ENCODE results near the gene OGDHL.
"Not testable (repeated sequence)": the region's sequence is repeated elsewhere in the genome, so short reads cannot be mapped to it uniquely, and the experiment has no call there.

The OGDHL gene

DNA sequence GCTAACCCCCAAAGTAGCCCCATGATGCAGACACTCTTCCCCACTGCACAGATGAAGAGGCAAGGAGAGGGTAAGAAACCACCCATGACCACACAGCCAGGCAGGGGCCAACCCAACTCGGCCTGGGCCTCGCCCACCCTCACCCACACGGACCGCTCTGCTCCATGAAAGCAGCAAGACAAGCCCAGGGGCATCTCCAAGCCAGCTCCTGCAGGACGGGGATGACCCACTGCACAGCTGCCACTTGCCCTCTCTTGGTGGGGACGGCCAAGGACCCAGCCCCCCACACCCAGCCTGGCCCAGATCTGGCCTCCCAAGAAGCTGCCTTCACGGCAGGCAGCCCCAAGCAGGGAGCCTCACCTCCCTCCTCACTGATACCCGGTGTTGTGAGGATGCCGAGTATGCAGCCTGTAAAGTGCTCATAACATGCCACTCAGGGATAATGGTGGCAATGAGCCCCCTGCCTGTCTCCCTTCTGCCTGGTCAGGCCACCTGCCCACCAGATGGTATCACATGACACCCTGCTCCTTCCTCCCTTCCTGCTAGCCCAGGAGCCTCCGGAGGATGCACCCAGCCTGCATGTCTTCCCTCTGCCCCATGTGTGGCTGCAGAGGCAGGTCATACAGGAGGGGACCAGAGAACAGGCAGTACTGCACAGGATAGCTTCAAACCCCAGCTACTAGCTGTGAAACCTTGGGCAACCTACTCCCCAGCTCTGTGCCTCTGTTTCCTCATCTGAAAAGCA is 23.3 kb downstream of the OGDHL start:
- no peak for DNase-seq

- DNase-seq: no peak
These were observed 24.5 kb downstream of the OGDHL start for GRCh38 chr10:49737474-49738201.

DNA sequence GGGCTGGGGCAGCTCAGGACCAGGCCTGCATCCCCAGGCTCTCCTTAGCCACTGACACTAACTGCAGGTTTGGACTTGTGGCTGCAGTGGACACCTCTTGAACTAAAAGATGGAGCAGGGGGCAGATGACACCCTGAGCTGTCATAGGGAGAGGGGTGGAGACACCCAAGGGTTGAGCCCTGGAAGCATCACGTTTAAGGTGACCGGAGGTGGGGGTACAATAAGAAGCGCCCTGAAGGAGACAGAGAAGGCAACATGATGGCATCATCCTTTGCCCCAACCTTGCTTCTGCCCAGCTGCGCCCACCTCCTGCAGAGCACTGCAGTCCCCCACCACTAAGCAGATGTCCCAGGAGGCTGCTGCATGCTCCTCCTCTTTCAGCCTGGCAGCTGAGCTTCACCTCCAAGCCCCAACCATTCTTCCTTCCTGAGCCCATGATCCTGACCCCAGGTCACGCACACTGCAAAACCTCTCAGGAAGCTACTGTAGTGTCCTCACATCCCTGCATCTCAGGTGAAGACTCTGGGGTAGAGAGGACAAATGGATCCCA is 25.5 kb downstream of the OGDHL start:
- no peak for DNase-seq

- no peak for DNase-seq
These were observed 26.1 kb downstream of the OGDHL start for GRCh38 chr10:49735848-49736563.

- no peak for DNase-seq
These were observed 27.0 kb downstream of the OGDHL start for GRCh38 chr10:49735161-49735560.

DNA sequence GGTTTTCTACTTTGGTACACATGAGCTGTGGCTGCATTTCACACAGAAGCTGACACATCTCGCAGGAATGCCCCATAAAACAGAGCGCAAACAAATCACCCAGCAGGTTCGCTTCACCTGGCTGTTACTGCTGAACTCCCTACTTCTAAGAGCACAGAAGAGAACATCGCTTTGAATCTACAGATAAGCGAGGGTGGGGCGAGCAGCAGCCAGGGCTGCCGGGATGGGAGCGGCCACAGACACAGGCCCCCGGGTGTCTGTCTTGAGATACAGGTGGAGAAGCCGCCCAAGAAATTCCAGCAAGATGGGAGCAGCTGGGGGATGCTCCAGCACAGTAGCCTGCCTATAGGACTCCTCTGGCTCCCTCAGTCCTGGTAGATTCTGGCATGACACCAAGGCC is 27.4 kb downstream of the OGDHL start:
- no peak for DNase-seq

DNA sequence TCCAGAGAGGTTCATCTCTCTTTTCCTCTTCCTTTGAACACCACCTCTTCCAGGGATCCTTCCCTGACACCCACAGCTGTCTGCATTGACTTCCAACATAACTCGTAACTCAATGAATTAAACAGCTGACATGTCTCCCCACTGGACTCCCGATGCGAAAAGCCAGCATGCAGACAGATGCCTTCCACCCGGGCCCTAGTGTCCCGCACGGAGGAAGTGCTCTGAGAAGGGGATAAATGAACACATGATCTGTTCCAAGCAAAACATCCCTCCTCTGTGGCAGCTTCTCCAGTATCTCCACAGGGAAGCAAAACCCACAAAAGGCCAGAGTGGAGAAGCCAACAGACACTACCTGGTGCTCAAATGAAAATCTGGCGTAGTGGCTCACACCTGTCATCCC is 28.3 kb downstream of the OGDHL start:
- no peak for DNase-seq

- no peak for DNase-seq
These were observed 35.5 kb downstream of the OGDHL start for GRCh38 chr10:49726593-49726992.

DNA sequence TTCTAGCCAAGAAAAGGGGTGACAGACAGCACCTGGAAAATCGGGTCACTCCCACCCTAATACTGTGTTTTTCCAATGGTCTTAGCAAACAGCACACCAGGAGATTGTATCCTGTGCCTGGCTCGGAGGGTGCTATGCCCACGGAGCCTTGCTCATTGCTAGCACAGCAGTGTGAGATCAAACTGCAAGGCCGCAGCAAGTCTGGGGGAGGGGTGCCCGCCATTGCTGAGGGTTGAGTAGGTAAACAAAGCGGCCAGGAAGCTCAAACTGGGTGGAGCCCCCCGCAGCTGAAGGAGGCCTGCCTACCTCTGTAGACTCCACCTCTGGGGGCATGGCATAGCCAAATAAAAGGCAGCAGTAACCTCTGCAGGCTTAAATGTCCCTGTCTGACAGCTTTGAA is 47.0 kb downstream of the OGDHL start:
- not testable (repeated sequence) for DNase-seq

DNA sequence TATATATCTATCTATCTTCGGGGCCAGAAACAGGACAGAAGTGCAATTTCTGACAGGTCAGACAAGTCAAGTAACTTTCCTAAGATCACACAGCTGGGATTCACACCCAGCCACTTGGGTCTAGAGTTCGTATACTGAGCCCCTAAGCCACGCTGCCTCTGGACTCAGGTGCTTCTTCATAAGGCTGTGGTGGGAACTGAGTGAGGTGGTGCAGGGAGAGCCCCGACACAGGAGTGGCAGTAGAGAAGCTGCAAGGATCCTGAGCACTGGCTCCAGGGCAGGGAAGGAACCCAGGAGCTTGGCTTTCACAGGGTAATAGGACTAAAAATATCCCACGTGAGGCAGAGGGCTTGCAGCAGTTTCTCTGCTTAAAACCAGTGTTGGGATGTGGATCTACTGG is 48.9 kb downstream of the OGDHL start:
- DNase-seq: no peak

DNA sequence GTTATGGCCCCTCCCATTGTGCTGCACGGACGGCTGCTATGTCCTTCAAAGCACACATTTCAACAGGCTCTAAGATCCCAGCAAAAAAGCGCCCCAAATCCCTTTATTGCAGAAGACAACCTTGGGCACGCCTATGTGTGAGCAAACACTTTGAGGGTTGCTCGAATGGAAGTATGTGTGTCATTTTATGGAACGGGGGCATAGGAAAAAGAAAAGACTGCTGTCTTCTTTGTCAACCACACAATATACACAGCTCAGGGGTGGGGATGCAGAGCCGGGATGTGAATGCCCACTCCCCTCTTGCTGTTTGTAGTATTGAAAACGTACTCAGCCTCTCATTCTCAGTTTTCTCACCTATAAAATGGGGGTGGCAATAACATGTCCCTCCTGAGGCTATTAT is 50.6 kb downstream of the OGDHL start:
- DNase-seq: no peak

DNA sequence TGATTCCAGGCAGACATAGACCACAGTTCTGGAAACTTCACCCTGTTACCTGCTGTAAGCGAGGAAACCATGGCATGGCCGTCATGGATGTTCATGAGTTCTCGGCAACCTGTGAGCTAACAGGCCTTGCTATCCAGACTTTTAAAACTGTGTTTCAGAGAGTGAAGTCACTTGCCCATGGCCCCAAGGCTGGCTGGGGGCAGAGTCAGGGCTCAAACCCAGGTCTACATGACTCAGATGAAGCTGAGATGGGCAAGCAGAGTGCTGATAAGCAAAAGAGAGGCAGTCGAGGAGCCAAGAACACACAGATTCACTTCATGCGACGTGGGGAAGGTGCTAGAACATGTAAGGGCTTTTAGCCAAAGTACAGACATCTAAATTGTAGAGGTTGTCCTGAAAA is 51.2 kb downstream of the OGDHL start:
- no peak for DNase-seq

DNA sequence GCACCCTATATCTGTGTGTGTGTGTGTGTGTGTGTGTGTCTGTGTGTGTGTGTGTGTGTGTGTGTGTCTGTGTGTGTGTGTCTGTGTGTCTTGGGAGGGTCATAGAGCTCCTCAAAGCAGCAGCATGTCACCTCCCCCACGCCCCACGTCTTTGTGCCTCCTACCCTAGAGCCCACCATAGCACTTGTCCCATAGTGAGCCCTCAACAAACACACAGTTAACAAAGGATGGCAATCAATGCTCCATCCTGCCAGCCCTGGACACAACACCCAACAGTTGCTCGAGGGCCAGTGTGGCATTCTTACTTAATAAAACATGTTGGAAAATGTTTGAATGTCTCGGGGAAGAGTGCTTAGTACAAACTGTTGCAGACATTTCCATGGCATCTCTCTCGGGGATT is 52.2 kb downstream of the OGDHL start:
- no peak for DNase-seq

DNA sequence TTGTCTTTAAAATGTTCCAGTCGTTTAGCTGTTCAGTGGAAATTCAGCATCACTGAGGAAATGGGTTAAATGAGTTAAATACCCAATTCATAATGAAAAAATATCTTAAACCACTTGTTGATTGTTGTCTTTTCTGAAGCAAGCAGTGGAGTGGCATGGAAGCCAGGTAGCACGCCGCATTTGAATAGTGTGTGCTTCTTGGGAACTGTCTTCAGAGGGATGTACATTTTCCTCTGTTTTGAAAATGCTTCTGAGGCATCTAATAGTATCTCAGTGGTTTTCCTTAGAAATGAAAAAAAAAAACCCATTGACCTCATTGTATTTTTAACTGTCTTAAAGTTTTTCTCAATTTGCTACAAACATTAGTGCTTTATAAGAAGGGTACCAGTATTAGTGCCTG is 54.5 kb downstream of the OGDHL start:
- no peak for DNase-seq

GRCh38 chr10:49700997-49701396 is 61.1 kb downstream of the OGDHL start:
- peak; percentile 1 for DNase-seq

- DNase-seq: no peak
These were observed 61.9 kb downstream of the OGDHL start for GRCh38 chr10:49700211-49700610.

- DNase-seq: no peak
These were observed 63.4 kb downstream of the OGDHL start for GRCh38 chr10:49698679-49699078.

DNA sequence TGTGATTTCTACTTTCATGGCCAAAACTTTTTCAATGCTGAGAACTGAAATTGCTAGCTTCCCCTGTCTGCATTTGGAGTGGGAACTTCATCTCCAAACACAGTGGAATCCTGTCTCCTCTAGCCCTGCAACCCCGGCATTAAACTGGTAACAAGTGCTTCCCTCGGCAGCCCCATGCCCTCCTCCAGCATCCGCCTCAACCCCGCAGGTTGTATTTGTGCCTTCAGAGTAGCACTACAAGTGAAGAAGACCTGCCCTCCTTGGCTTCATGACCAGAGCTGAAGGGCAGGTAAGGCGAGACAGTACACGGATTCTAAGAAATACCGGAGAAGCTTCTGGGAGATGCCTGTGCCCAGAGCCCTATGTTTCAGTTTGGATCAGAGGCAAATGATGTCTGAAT is 65.8 kb downstream of the OGDHL start:
- no peak for DNase-seq

DNA sequence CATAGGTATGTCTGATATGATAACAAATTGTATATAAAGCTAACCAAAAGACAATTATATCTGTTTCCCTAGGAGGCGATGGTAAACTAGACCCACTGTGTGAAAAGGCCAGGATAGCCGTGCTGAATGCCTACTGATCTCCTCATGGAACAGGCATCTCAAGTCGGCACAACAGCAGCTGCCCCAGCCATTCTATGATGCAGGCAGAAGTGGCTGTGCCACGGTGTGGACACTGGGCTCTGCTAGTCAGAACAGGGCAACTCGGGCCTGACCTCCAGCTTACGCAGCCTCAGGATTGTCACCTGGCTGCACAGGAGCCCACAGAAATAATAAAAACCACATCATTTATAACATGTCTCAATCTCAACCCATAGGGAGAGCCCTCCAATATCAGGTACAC is 67.7 kb downstream of the OGDHL start:
- DNase-seq: no peak

DNA sequence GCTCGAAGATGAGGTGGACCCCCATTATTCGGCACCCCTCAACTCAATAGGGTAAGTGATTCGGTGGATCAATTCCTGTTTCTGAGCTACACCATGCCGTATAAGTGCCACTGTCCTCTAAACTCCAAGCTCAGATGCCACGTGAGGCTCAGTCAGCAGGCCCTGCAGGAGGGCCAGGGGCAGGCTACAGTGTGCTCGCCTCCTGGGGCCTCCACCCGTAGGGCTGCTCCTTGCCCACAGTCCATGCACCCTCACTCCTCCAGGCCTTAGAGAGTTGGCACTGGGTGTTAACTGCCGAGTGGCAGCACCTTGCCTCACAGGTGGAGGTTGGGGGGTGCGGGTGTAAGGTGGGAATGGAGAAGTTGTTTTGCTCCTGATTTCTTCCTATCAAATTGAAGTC is 70.5 kb downstream of the OGDHL start:
- DNase-seq: no peak

- DNase-seq: no peak
These were observed 71.3 kb downstream of the OGDHL start for GRCh38 chr10:49690698-49691356.

GRCh38 chr10:49689882-49690510 is 72.1 kb downstream of the OGDHL start:
- no peak for DNase-seq

DNA sequence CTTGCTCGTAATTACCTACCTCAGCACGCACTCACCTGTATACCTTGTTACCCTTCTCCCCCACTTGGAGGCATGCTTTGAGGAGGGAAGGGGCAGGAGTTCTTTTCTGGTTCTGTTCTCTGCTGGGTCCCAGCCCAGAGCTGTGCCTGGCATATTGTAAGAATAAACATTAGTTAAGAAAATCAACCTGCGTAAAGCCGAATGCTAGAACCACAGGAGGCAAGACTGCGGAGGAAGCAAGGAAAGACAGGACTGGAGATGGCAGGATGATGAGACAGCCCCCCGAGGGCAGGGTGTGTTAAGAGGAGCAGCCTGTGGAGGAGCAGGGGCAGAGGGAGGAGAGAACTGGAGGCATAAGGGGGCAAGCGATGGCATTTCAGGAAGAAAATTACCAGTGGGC is 73.2 kb downstream of the OGDHL start:
- no peak for DNase-seq
